PFSK-1 (cell line): Measurements from ENCODE around the gene ZFAND5.

Source experiments
- FOXP2 ChIP-seq: optimal IDR thresholded peaks from 2 replicates; pipeline ENCODE3; 2011; ENCODE audit warnings: borderline replicate concordance, control low read depth, inconsistent platforms; ENCODE audit not compliant: insufficient read depth; ENCODE audit errors: extremely low read length, extremely low read depth
- POLR2AphosphoS5 ChIP-seq: IDR thresholded peaks from 2 replicates; pipeline ENCODE4 v1.6.1; 2012; ENCODE audit warnings: low read depth, mild to moderate bottlenecking, control low read depth, low read length, moderate library complexity
- REST ChIP-seq, 2 experiments: IDR thresholded peaks; 2 replicates each; pipeline versions ENCODE4 v1.6.1 to v1.8.0; 2011 to 2012; ENCODE audit warnings: low read depth in 2 of 2, low read length in 2 of 2, control low read depth in 1 of 2, inconsistent platforms in 1 of 2, mild to moderate bottlenecking in 1 of 2, moderate library complexity in 1 of 2; ENCODE audit not compliant: insufficient read depth in 1 of 2
- SIN3A ChIP-seq: IDR thresholded peaks from 2 replicates; pipeline ENCODE4 v1.6.1; 2012; ENCODE audit warnings: mild to moderate bottlenecking, low read length, moderate library complexity, borderline replicate concordance; ENCODE audit not compliant: insufficient read depth
- TAF1 ChIP-seq: IDR thresholded peaks from 2 replicates; pipeline ENCODE4 v1.6.1; 2012; ENCODE audit warnings: low read length, control low read depth, borderline replicate concordance; ENCODE audit not compliant: insufficient read depth

GRCh38 chr9:72362680-72363139 lies 2.3 kb downstream of the ZFAND5 start:
- no peak for TF ChIP-seq FOXP2
- no peak for TF ChIP-seq POLR2AphosphoS5
- TF ChIP-seq REST (IDR thresholded peaks at IDR 0.05; ENCODE audit: insufficient read depth in 1 of 2, low read depth in 2 of 2, low read length in 2 of 2) = no peak
- TF ChIP-seq SIN3A = no peak
- TF ChIP-seq TAF1 = no peak
